ENCODE data around the gene CYTH3.

GRCh38 chr7:6155596-6155995, 116.8 kb downstream of the CYTH3 start:
- TF ChIP-seq ZFX (IDR thresholded peaks at IDR 0.05), result no peak
- TF ChIP-seq, protein P1, sequence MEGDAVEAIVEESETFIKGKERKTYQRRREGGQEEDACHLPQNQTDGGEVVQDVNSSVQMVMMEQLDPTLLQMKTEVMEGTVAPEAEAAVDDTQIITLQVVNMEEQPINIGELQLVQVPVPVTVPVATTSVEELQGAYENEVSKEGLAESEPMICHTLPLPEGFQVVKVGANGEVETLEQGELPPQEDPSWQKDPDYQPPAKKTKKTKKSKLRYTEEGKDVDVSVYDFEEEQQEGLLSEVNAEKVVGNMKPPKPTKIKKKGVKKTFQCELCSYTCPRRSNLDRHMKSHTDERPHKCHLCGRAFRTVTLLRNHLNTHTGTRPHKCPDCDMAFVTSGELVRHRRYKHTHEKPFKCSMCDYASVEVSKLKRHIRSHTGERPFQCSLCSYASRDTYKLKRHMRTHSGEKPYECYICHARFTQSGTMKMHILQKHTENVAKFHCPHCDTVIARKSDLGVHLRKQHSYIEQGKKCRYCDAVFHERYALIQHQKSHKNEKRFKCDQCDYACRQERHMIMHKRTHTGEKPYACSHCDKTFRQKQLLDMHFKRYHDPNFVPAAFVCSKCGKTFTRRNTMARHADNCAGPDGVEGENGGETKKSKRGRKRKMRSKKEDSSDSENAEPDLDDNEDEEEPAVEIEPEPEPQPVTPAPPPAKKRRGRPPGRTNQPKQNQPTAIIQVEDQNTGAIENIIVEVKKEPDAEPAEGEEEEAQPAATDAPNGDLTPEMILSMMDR (IDR thresholded peaks at IDR 0.05 in 2 of 3, conservative IDR thresholded peaks at IDR 0.05 in 1 of 3; ENCODE audit: borderline replicate concordance in 1 of 3, insufficient read depth in 1 of 3, low read depth in 2 of 3, low read length in 2 of 3), result no peak
- no peak for TF ChIP-seq EZH2 (IDR thresholded peaks at IDR 0.05)
